IPS-20b (cell line): ENCODE measurements around the gene TALDO1.

Experiments used
- H3K27ac ChIP-seq: one replicate; pipeline ENCODE4 v1.5.1; 2013; ENCODE audit warnings: low read length
- H3K27me3 ChIP-seq: 2 replicates; pipeline ENCODE4 v1.6.1; 2013; ENCODE audit warnings: mild to moderate bottlenecking, low read length, inconsistent platforms; ENCODE audit not compliant: insufficient read depth
- H3K36me3 ChIP-seq: 2 replicates; pipeline ENCODE4 v1.6.1; 2013; ENCODE audit warnings: low read depth, mild to moderate bottlenecking, inconsistent platforms, low read length, moderate library complexity; ENCODE audit not compliant: insufficient read depth
- H3K4me1 ChIP-seq: 2 replicates; pipeline ENCODE4 v1.6.1; 2013; ENCODE audit warnings: mild to moderate bottlenecking, control low read depth, inconsistent platforms, low read length, moderate library complexity; ENCODE audit not compliant: insufficient read depth
- H3K4me3 ChIP-seq: 2 replicates; pipeline ENCODE4 v1.5.1; 2013; ENCODE audit warnings: mild to moderate bottlenecking, low read length, inconsistent platforms
- H3K9ac ChIP-seq: 2 replicates; pipeline ENCODE4 v1.6.1; 2013; ENCODE audit warnings: low read depth, mild to moderate bottlenecking, inconsistent platforms, low read length, moderate library complexity
- H3K9me3 ChIP-seq: 2 replicates; pipeline ENCODE4 v1.6.1; 2013; ENCODE audit warnings: mild to moderate bottlenecking, low read depth, low read length, inconsistent platforms; ENCODE audit not compliant: insufficient read depth

TALDO1 gene

GRCh38 chr11:747158-748006 is at the start of gene TALDO1:
TALDO1 (plus strand) TSS chr11:747464; CDS start chr11:747482, 18 bp downstream.
- Histone ChIP-seq H3K4me1 (peaks cover 7% of the 10 kb centered on the region; the same call in 1 of the 2 replicates), H3K27ac (peak within 1 kb of the TSS; percentile 87), H3K9me3 (no peaks in the 10 kb centered on the region), H3K27me3 (no peaks in the 10 kb centered on the region), H3K4me3 (peak within 1 kb of the TSS; percentile 86), H3K9ac (peak within 1 kb of the TSS; percentile 94), H3K36me3 (peaks cover 5% of the 10 kb centered on the region; the same call in 1 of the 2 replicates)

- Histone ChIP-seq H3K36me3 (peaks cover 4% of the 10 kb centered on the region; the same call in 1 of the 2 replicates), H3K4me1 (peaks cover 14% of the 10 kb centered on the region), H3K4me3 (no peak overlapping the region), H3K9ac (peak overlapping the region; percentile 35; the same call in 1 of the 2 replicates), H3K27ac (no peak overlapping the region), H3K27me3 (no peaks in the 10 kb centered on the region), H3K9me3 (no peaks in the 10 kb centered on the region)
Measured at GRCh38 chr11:697811-698311, 49.4 kb upstream of the TALDO1 start.

- Histone ChIP-seq H3K27me3 (no peaks in the 10 kb centered on the region), H3K27ac (no peak overlapping the region), H3K4me1 (peaks cover 11% of the 10 kb centered on the region), H3K36me3 (peaks cover 4% of the 10 kb centered on the region; the same call in 1 of the 2 replicates), H3K4me3 (no peak overlapping the region), H3K9ac (no peak overlapping the region), H3K9me3 (no peaks in the 10 kb centered on the region)
Measured at GRCh38 chr11:698493-699115, 48.7 kb upstream of the TALDO1 start.

- H3K27ac ChIP-seq: no peak overlapping the region
- H3K27me3 ChIP-seq: no peaks in the 10 kb centered on the region
- no peak overlapping the region for H3K9ac ChIP-seq
Measured at GRCh38 chr11:699116-699508, 48.2 kb upstream of the TALDO1 start.

GRCh38 chr11:699753-700152 is 47.5 kb upstream of the TALDO1 start:
- Histone ChIP-seq H3K4me1 (peaks cover 7% of the 10 kb centered on the region; the same call in 1 of the 2 replicates), H3K36me3 (peaks cover 4% of the 10 kb centered on the region; the same call in 1 of the 2 replicates), H3K9ac (no peak overlapping the region), H3K27ac (no peak overlapping the region), H3K4me3 (no peak overlapping the region), H3K9me3 (no peaks in the 10 kb centered on the region), H3K27me3 (no peaks in the 10 kb centered on the region)

More at GRCh38 chr11:699116-699508, 48.2 kb upstream of the TALDO1 start:
- Histone ChIP-seq H3K4me1 (peaks cover 7% of the 10 kb centered on the region; the same call in 1 of the 2 replicates), H3K36me3 (peaks cover 4% of the 10 kb centered on the region; the same call in 1 of the 2 replicates), H3K4me3 (no peak overlapping the region), H3K9me3 (no peaks in the 10 kb centered on the region)

- peaks cover 7% of the 10 kb centered on the region; the same call in 1 of the 2 replicates for H3K4me1 ChIP-seq
- no peak overlapping the region for H3K27ac ChIP-seq
- no peak overlapping the region for H3K4me3 ChIP-seq
- H3K9ac ChIP-seq: no peak overlapping the region
- peaks cover 4% of the 10 kb centered on the region; the same call in 1 of the 2 replicates for H3K36me3 ChIP-seq
- peaks cover 8% of the 10 kb centered on the region; the same call in 1 of the 2 replicates for H3K27me3 ChIP-seq
- no peaks in the 10 kb centered on the region for H3K9me3 ChIP-seq
Measured at GRCh38 chr11:701741-702461, 45.4 kb upstream of the TALDO1 start.

GRCh38 chr11:702462-703461 is 44.5 kb upstream of the TALDO1 start:
- Histone ChIP-seq H3K9me3 (no peaks in the 10 kb centered on the region), H3K36me3 (peaks cover 4% of the 10 kb centered on the region; the same call in 1 of the 2 replicates), H3K4me1 (peaks cover 10% of the 10 kb centered on the region), H3K27ac (no peak overlapping the region), H3K27me3 (peaks cover 12% of the 10 kb centered on the region; the same call in 1 of the 2 replicates), H3K4me3 (no peak overlapping the region), H3K9ac (no peak overlapping the region)

- Histone ChIP-seq H3K27ac (no peak overlapping the region), H3K36me3 (peaks cover 4% of the 10 kb centered on the region; the same call in 1 of the 2 replicates), H3K4me1 (peaks cover 8% of the 10 kb centered on the region), H3K9me3 (no peaks in the 10 kb centered on the region), H3K4me3 (no peak overlapping the region), H3K9ac (no peak overlapping the region), H3K27me3 (peaks cover 12% of the 10 kb centered on the region; the same call in 1 of the 2 replicates)
Measured at GRCh38 chr11:703506-703905, 43.8 kb upstream of the TALDO1 start.

- Histone ChIP-seq H3K36me3 (peaks cover 4% of the 10 kb centered on the region; the same call in 1 of the 2 replicates), H3K9me3 (no peaks in the 10 kb centered on the region), H3K27me3 (peaks cover 12% of the 10 kb centered on the region; the same call in 1 of the 2 replicates), H3K4me1 (peaks cover 8% of the 10 kb centered on the region), H3K27ac (no peak overlapping the region), H3K9ac (no peak overlapping the region), H3K4me3 (no peak overlapping the region)
Measured at GRCh38 chr11:704228-704674, 43.0 kb upstream of the TALDO1 start.
